SIG-M5 (cell line): ENCODE data around the gene OLFML3.

Source experiments
- DNase-seq: peaks from one replicate; lab custom pipeline; 2025; lab: John Stamatoyannopoulos, UW

OLFML3 gene

DNA sequence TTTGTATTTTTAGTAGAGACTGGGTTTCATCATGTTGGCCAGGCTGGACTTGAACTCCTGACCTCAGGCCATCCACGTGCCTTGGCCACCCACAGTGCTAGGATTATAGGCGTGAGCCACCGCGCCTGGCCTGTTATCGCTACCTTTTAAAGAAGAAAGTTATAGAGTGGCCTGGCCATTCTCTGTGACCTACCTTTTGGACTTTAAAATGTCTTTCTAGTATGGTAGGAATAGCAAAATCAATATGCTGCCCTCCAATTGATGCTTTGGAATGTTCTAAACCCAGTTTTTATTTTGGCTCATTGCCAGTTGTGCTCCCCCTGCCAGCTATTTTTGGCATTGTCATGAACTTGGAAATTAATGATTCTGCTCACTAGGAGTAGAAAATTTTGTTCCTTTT is 30.3 kb upstream of the OLFML3 start:
- DNase-seq: no peak

DNA sequence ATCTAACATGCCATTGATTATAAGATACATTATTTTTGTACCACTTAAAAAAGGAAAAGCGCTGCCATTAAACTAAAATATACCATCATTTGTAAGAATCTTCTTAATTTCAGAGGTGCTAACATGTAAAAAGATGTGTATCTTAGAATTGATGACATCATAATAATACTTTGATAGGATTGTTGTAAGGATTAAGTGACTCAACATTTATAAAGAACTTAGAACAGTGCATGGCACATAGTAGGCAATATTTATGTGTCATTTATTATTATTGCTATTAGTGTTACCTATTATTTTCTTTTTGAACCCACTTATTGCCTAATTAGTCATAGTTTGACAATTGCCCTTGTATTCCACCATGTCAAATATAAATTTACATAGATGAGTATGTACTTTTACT is 28.4 kb upstream of the OLFML3 start:
- DNase-seq: no peak

DNA sequence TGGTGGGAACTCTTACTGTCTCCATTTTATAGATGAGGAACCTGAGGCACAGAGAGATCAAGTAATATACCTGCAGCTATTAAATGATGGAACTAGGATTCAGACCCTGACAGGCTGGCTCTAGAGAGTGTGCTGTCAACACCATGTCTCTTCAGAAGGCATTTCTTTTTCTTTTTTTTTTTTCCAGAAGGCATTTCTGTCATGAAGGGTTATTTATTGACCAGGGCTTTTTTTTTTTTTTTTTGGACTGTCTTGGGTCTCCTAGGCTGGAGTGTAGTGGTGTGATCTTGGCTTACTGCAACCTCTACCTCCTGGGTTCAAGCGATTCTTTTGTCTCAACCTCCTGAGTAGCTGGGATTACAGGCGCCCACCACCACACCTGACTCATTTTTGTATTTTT is 27.6 kb upstream of the OLFML3 start:
- no peak for DNase-seq

DNA sequence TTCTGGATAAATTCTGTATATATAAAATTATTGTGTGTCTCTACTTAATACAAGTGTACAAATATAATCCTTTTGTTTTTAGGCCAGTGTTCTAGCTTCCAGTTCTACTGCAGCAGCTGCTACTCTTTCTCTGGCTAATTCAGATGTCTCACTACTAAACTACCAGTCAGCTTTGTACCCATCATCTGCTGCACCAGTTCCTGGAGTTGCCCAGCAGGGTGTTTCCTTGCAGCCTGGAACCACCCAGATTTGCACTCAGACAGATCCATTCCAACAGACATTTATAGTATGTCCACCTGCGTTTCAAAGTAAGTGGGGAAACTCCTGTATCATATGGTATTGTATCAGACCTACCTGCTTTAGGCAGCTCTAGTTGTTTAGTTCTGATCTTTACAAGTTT is 21.3 kb upstream of the OLFML3 start:
- DNase-seq: no peak

- DNase-seq: no peak
Observed at GRCh38 chr1:113958691-113959090, 20.6 kb upstream of the OLFML3 start.

- DNase-seq: no peak
Observed at GRCh38 chr1:113963281-113963906, 15.9 kb upstream of the OLFML3 start.

DNA sequence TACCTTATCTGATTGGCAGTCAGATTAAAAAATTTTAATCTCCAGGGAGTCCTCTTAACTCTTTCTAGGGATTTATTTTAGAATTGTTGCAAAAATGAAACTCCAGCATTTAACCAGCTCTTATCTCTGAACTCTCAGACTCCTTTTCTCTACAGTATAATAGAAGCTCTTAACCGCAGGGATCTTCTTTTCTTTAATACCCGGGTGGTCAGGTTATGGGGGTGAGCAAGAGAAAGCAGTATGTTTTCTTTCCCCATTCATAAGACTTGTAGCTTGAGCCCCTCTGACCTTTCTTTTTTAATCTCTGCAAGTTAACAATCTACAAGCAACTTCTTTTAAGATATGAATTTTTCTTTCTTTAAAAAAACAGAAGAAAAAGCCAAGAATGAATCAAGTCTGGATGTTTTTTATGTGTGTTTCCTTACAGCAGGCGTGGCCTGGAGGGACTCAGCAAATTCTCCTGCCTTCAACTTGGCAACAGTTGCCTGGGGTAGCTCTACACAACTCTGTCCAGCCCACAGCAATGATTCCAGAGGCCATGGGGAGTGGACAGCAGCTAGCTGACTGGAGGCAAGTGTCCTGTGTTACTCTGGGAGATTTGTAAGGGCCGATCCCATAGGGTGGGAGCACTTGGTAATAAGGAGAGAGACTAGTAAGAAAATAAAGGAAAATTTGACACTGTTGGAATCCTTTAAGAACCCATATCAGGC is 13.4 kb upstream of the OLFML3 start:
- DNase-seq: no peak

GRCh38 chr1:113972954-113973353 is 6.3 kb upstream of the OLFML3 start:
- no peak for DNase-seq

- peak; percentile 56 for DNase-seq
Observed at GRCh38 chr1:113975211-113975895, 3.9 kb upstream of the OLFML3 start.

DNA sequence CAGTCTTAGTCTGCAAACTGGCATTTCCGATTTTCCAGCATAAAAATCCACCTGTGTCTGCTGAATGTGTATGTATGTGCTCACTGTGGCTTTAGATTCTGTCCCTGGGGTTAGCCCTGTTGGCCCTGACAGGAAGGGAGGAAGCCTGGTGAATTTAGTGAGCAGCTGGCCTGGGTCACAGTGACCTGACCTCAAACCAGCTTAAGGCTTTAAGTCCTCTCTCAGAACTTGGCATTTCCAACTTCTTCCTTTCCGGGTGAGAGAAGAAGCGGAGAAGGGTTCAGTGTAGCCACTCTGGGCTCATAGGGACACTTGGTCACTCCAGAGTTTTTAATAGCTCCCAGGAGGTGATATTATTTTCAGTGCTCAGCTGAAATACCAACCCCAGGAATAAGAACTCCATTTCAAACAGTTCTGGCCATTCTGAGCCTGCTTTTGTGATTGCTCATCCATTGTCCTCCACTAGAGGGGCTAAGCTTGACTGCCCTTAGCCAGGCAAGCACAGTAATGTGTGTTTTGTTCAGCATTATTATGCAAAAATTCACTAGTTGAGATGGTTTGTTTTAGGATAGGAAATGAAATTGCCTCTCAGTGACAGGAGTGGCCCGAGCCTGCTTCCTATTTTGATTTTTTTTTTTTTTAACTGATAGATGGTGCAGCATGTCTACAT is 2.5 kb upstream of the OLFML3 start:
- no peak for DNase-seq

- no peak for DNase-seq
Observed at GRCh38 chr1:113977906-113978305, 1.4 kb upstream of the OLFML3 start.

- DNase-seq: no peak
Observed at GRCh38 chr1:113980110-113980509, 836 bp downstream of the OLFML3 start.

DNA sequence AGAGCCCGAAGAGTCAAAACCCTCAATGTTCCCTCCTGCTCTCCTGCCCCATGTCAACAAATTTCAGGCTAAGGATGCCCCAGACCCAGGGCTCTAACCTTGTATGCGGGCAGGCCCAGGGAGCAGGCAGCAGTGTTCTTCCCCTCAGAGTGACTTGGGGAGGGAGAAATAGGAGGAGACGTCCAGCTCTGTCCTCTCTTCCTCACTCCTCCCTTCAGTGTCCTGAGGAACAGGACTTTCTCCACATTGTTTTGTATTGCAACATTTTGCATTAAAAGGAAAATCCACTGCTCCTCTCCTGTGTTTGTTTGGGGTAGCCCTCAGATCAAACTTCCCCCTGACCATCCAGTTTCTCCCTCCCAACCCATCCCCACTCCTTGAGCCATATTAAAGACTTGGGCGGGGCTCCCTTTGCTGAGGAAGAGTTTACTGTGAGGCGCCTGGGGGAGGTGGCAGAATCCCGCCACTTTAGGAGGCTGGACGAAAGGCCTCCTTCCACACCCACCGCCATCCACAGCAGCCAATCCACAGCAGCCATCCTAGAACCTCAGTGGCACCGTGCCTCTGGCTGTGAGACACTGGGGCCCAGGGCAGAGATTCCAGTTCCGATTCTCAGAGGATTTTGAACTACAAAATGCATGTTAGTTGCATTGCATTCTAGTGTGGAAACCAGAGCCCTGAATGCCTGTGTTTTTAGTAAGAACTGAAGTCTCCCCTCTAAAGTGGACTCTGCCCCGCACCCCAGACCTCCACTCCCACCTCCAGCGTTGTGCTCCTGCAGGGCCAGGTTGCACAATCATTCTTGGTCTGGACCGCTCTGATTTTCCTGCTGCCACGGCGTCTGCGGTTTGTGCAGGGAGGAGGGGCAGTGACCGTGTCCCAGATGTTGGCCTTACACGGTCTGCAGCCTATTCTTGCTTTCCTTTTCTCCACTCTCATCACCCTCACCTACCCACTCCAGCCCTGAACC is 3.0 kb downstream of the OLFML3 start:
- no peak for DNase-seq

- no peak for DNase-seq
Observed at GRCh38 chr1:113982949-113983348, 3.7 kb downstream of the OLFML3 start.

DNA sequence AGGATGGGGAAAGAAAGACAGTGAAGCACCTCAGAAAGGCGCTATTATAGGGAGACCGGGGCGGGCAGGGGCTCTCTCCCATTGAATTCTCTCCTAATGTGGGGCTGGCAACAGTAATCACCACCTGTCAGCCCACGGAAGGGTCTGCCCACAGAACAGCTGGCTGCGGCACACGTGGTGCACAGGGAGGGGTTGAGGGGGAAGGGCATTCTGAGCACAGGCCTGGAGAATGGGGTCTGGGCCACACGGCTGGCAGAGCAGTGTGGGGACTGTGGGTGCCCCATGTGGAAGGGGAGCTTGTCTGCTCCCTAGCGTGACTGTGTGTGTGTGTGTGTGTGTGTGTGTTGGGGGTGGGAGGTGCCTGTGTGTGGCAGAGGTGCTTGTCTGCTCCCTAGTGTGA is 4.1 kb downstream of the OLFML3 start:
- no peak for DNase-seq

- no peak for DNase-seq
Observed at GRCh38 chr1:113983826-113984225, 4.6 kb downstream of the OLFML3 start.

DNA sequence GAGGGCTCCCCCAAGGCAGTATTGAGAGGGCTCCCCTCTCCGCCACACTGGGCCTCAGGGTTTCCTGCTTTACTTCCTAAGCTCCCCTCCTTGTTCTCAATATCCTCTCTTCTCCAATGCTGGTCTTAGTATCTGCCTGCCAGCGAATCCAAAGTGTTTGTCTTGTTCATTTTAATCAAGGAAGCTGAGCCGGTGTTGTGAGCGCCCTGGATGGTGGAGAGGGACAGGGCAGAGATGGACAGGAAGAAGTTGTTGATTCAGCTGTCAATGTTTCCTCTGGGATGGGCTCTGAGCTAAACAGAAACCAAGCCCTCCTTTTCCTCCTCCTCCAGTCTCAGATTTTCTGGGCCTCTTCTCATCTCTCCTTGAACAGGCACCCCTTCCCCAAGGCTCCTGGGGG is 5.4 kb downstream of the OLFML3 start:
- no peak for DNase-seq

- DNase-seq: no peak
Observed at GRCh38 chr1:113986802-113987201, 7.5 kb downstream of the OLFML3 start.

DNA sequence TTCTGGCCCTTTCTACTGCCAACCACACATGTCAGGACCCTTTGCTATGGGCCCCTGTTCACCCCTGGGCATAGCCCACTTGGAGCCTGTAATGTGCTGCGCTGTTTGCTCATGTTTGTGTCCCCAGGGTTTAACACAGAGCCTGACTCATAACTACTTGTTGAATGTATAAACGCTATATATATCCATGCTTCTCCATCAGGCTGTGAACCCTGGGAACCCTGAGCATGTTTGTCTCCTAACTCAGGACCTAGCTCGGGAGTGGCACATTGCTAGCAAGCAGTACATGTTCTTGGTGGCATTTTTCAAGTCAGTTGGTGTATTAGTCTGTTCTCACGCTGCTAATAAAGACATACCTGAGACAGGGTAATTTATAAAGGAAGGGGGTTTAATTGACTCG is 8.0 kb downstream of the OLFML3 start:
- no peak for DNase-seq

- DNase-seq: no peak
Observed at GRCh38 chr1:113990530-113990929, 11.3 kb downstream of the OLFML3 start.

GRCh38 chr1:113990961-113991360 is 11.7 kb downstream of the OLFML3 start:
- DNase-seq: no peak
